H9 (cell line): ENCODE results near the gene AURKA. TPM values are rescaled to one million over a fixed set of nuclear protein-coding genes. Genes with fewer than 3 reads are reported as not detected.

Experiments used
- DNase-seq: peaks from one replicate; pipeline ENCODE4 v3.0.0-alpha.2; 2017
- H2AFZ ChIP-seq: one replicate; pipeline ENCODE4 v1.6.1; 2013; ENCODE audit warnings: mild to moderate bottlenecking, low read length, control low read depth, moderate library complexity
- H2AK5ac ChIP-seq: 2 replicates; pipeline ENCODE4 v1.6.1; 2013; ENCODE audit warnings: low read length, control low read depth, mixed read lengths; ENCODE audit not compliant: insufficient read length
- H2BK120ac ChIP-seq: one replicate; pipeline ENCODE4 v1.6.1; 2013; ENCODE audit warnings: low read depth, mild to moderate bottlenecking, low read length, control low read depth, inconsistent platforms; ENCODE audit not compliant: poor library complexity, severe bottlenecking
- H2BK12ac ChIP-seq: 2 replicates; pipeline ENCODE4 v1.6.1; 2013; ENCODE audit warnings: low read length, control low read depth, mixed read lengths, low read depth; ENCODE audit not compliant: insufficient read length
- H2BK15ac ChIP-seq: 2 replicates; pipeline ENCODE4 v1.6.1; 2013; ENCODE audit warnings: low read depth, low read length, control low read depth
- H2BK20ac ChIP-seq: one replicate; pipeline ENCODE4 v1.6.1; 2013; ENCODE audit warnings: low read depth, mild to moderate bottlenecking, low read length, control low read depth, inconsistent platforms; ENCODE audit not compliant: poor library complexity, severe bottlenecking
- H2BK5ac ChIP-seq: 2 replicates; pipeline ENCODE4 v1.6.1; 2013; ENCODE audit warnings: low read length, control low read depth, mixed read lengths; ENCODE audit not compliant: insufficient read length
- H3K14ac ChIP-seq: 2 replicates; pipeline ENCODE4 v1.6.1; 2013; ENCODE audit warnings: low read length, control low read depth; ENCODE audit not compliant: insufficient read depth
- H3K18ac ChIP-seq: 2 replicates; pipeline ENCODE4 v1.6.1; 2013; ENCODE audit warnings: low read depth, mild to moderate bottlenecking, mixed read lengths, low read length, control low read depth; ENCODE audit not compliant: insufficient read length
- H3K23ac ChIP-seq: 2 replicates; pipeline ENCODE4 v1.6.1; 2013; ENCODE audit warnings: low read length, control low read depth, mixed read lengths, low read depth; ENCODE audit not compliant: insufficient read length
- H3K23me2 ChIP-seq: 2 replicates; pipeline ENCODE4 v1.6.1; 2013; ENCODE audit warnings: low read depth, mild to moderate bottlenecking, mixed read lengths, low read length, control low read depth; ENCODE audit not compliant: insufficient read length, poor library complexity, severe bottlenecking
- H3K27ac ChIP-seq: 2 replicates; pipeline ENCODE4 v1.5.1; 2013; ENCODE audit warnings: low read length, control low read depth, mixed read lengths, low read depth; ENCODE audit not compliant: insufficient read length
- H3K27me3 ChIP-seq: 2 replicates; pipeline ENCODE4 v1.6.1; 2013; ENCODE audit warnings: low read length, control low read depth, inconsistent platforms; ENCODE audit not compliant: insufficient read depth
- H3K4ac ChIP-seq: 2 replicates; pipeline ENCODE4 v1.6.1; 2013; ENCODE audit warnings: low read depth, mild to moderate bottlenecking, control low read depth, inconsistent platforms, low read length, moderate library complexity
- H3K4me1 ChIP-seq: 2 replicates; pipeline ENCODE4 v1.6.1; 2013; ENCODE audit warnings: low read length, control low read depth, inconsistent platforms; ENCODE audit not compliant: insufficient read depth
- H3K4me2 ChIP-seq: 2 replicates; pipeline ENCODE4 v1.6.1; 2013; ENCODE audit warnings: low read length, control low read depth, mixed read lengths; ENCODE audit not compliant: insufficient read length, insufficient read depth
- H3K56ac ChIP-seq: 2 replicates; pipeline ENCODE4 v1.6.1; 2013; ENCODE audit warnings: low read depth, mild to moderate bottlenecking, mixed read lengths, low read length, control low read depth; ENCODE audit not compliant: insufficient read length
- H3K79me1 ChIP-seq: 2 replicates; pipeline ENCODE4 v1.6.1; 2013; ENCODE audit warnings: low read depth, mild to moderate bottlenecking, moderate library complexity, low read length, control low read depth, inconsistent platforms; ENCODE audit not compliant: insufficient read depth, poor library complexity, severe bottlenecking
- H3K79me2 ChIP-seq: 2 replicates; pipeline ENCODE4 v1.6.1; 2013; ENCODE audit warnings: low read length, control low read depth, inconsistent platforms; ENCODE audit not compliant: insufficient read depth
- H3K9ac ChIP-seq: 2 replicates; pipeline ENCODE4 v1.6.1; 2013; ENCODE audit warnings: low read length, control low read depth, mixed read lengths; ENCODE audit not compliant: insufficient read length; ENCODE audit errors: extremely low read depth
- H3K9me3 ChIP-seq: one replicate; pipeline ENCODE4 v1.6.1; 2013; ENCODE audit warnings: low read depth, low read length, inconsistent platforms; ENCODE audit not compliant: control insufficient read depth
- H3T11ph ChIP-seq: one replicate; pipeline ENCODE4 v1.6.1; 2013; ENCODE audit warnings: mild to moderate bottlenecking, low read length, control low read depth, inconsistent platforms
- H4K20me1 ChIP-seq: one replicate; pipeline ENCODE4 v1.6.1; 2013; ENCODE audit not compliant: control insufficient read depth, insufficient read length, insufficient read depth
- H4K5ac ChIP-seq: 2 replicates; pipeline ENCODE4 v1.6.1; 2013; ENCODE audit warnings: low read depth, mild to moderate bottlenecking, mixed read lengths, low read length, control low read depth; ENCODE audit not compliant: insufficient read length
- H4K8ac ChIP-seq: replicated peaks from 2 replicates; pipeline ENCODE4 v1.6.1; 2013; ENCODE audit warnings: low read length, control low read depth, mixed read lengths, low read depth; ENCODE audit not compliant: insufficient read length
- H4K91ac ChIP-seq: 2 replicates; pipeline ENCODE4 v1.6.1; 2013; ENCODE audit warnings: low read depth, mild to moderate bottlenecking, moderate library complexity, mixed read lengths, low read length, control low read depth; ENCODE audit not compliant: insufficient read length
- H3K27ac Mint-ChIP-seq, 3 experiments: 2 replicates in 2 of 3; 3 replicates in 1 of 3; pipeline ENCODE4 v1.8.0; 2020 to 2021; ENCODE audit warnings: mixed read lengths in 3 of 3, mild to moderate bottlenecking in 1 of 3, moderate library complexity in 1 of 3
- H3K27me3 Mint-ChIP-seq: 2 replicates; pipeline ENCODE4 v1.8.0; 2021; ENCODE audit warnings: low read depth, mild to moderate bottlenecking, moderate library complexity, mixed read lengths
- H3K36me3 Mint-ChIP-seq, 3 experiments: 2 replicates in 2 of 3; 3 replicates in 1 of 3; pipeline ENCODE4 v1.8.0; 2020 to 2021; ENCODE audit warnings: low read depth in 3 of 3, mixed read lengths in 3 of 3; ENCODE audit not compliant: insufficient read depth in 1 of 3
- H3K4me1 Mint-ChIP-seq, 2 experiments: 2 replicates each; pipeline ENCODE4 v1.8.0; 2020; ENCODE audit warnings: mixed read lengths in 2 of 2
- H3K4me3 Mint-ChIP-seq, 2 experiments: 2 replicates in 1 of 2; 3 replicates in 1 of 2; pipeline ENCODE4 v1.8.0; 2020 to 2021; ENCODE audit warnings: mild to moderate bottlenecking in 2 of 2, mixed read lengths in 2 of 2, moderate library complexity in 1 of 2
- H3K9me3 Mint-ChIP-seq, 2 experiments: 2 replicates in 1 of 2; 3 replicates in 1 of 2; pipeline ENCODE4 v1.8.0; 2020; ENCODE audit warnings: mild to moderate bottlenecking in 2 of 2, mixed read lengths in 2 of 2, moderate library complexity in 1 of 2
- CTCF ChIP-seq: fragments of 200-600 bp; sonication (generic); conservative IDR thresholded peaks from 3 replicates; pipeline ENCODE4 v1.8.0; 2021; ENCODE audit warnings: antibody characterized with exemption, mild to moderate bottlenecking
- WGBS: extraction: QIAGEN DNeasy Blood & Tissue Kit; methylation state at CpG from one replicate; pipeline ENCODE4 v1.1.7; 2013; ENCODE audit warnings: missing lambda C conversion rate, low lambda C conversion rate, mixed read lengths; ENCODE audit not compliant: insufficient read length; ENCODE audit errors: extremely low coverage; 5-methylcytosine and 5-hydroxymethylcytosine counted together
- total RNA-seq: library from RNA; stranded (reverse); gene quantifications from 2 replicates; pipeline ENCODE4 v1.2.1, GENCODE V29; 2021

Gene AURKA
- total RNA-seq, 1 experiment from 2014 or later: 86.8 TPM

GRCh38 chr20:56424931-56425330 is 32.9 kb upstream of the AURKA start:
- no peak overlapping the region for H3K18ac ChIP-seq
- no peak overlapping the region for H3K14ac ChIP-seq
- no peak overlapping the region for H3K4ac ChIP-seq
- no peak overlapping the region for H2BK15ac ChIP-seq
- no peak overlapping the region for H3T11ph ChIP-seq
- H3K4me1 ChIP-seq: no peaks in the 10 kb centered on the region; the same call in 1 of the 2 replicates
- H2AK5ac ChIP-seq: no peak overlapping the region
- H3K23me2 ChIP-seq: no peaks in the 10 kb centered on the region
- H2AFZ ChIP-seq: no peak overlapping the region
- H4K5ac ChIP-seq: no peak overlapping the region
- H2BK20ac ChIP-seq: no peak overlapping the region
- DNase-seq: no peak
- no peak overlapping the region for H2BK5ac ChIP-seq
- H3K9ac ChIP-seq: no peak overlapping the region
- H3K4me1 Mint-ChIP-seq: peaks cover 9 to 10% of the 10 kb centered on the region in 2 experiments
- H3K23ac ChIP-seq: no peak overlapping the region
- no peaks in the 10 kb centered on the region for H3K9me3 ChIP-seq
- H3K79me2 ChIP-seq: no peaks in the 10 kb centered on the region
- WGBS: no CpG with 5 or more reads among the region's 1 CpG
- H3K36me3 Mint-ChIP-seq: no peaks in the 10 kb centered on the region
- no peak overlapping the region for H2BK12ac ChIP-seq
- no peak overlapping the region for H3K4me2 ChIP-seq
- peaks cover 2% of the 10 kb centered on the region; the same call in 1 of the 2 replicates for H3K27me3 ChIP-seq
- no peak overlapping the region for H3K27ac Mint-ChIP-seq
- no peak overlapping the region for H4K8ac ChIP-seq
- H3K79me1 ChIP-seq: no peaks in the 10 kb centered on the region
- no peak overlapping the region for H3K56ac ChIP-seq
- no peaks in the 10 kb centered on the region for H3K9me3 Mint-ChIP-seq
- TF ChIP-seq CTCF: no peak
- H4K91ac ChIP-seq: no peak overlapping the region
- no peaks in the 10 kb centered on the region for H4K20me1 ChIP-seq
- H2BK120ac ChIP-seq: no peak overlapping the region
- peaks cover 79% of the 10 kb centered on the region for H3K27me3 Mint-ChIP-seq
- H3K4me3 Mint-ChIP-seq: no peak overlapping the region
- no peak overlapping the region for H3K27ac ChIP-seq
